ENCODE data around the gene MGAT4C.
"Not testable (repeated sequence)": the region's sequence is repeated elsewhere in the genome, so short reads cannot be mapped to it uniquely, and the experiment has no call there.

Gene MGAT4C

GRCh38 chr12:86256163-86256562, at the start of gene MGAT4C:
Gene MGAT4C, minus strand, starts transcription at chr12:86256391.
- no peak for DNase-seq

- not testable (repeated sequence) for DNase-seq
Observed at GRCh38 chr12:86296396-86296795, 40.2 kb upstream of the MGAT4C start.

GRCh38 chr12:86293682-86294240, 37.6 kb upstream of the MGAT4C start:
- DNase-seq, result no peak

- DNase-seq, result no peak
Observed at GRCh38 chr12:86292480-86292879, 36.3 kb upstream of the MGAT4C start.

- no peak for DNase-seq
Observed at GRCh38 chr12:86290615-86291014, 34.4 kb upstream of the MGAT4C start.

GRCh38 chr12:86286119-86286518, 29.9 kb upstream of the MGAT4C start:
- DNase-seq, result no peak

- no peak for DNase-seq
Observed at GRCh38 chr12:86283620-86284019, 27.4 kb upstream of the MGAT4C start.

GRCh38 chr12:86275356-86275755, 19.2 kb upstream of the MGAT4C start:
- no peak for DNase-seq

GRCh38 chr12:86265329-86265695, 9.1 kb upstream of the MGAT4C start:
- no peak for DNase-seq

GRCh38 chr12:86264451-86265328, 8.5 kb upstream of the MGAT4C start:
- DNase-seq, result no peak

GRCh38 chr12:86261578-86261977, 5.4 kb upstream of the MGAT4C start:
- DNase-seq, result no peak

- DNase-seq, result no peak
Observed at GRCh38 chr12:86261142-86261541, 5.0 kb upstream of the MGAT4C start.

GRCh38 chr12:86260183-86260582, 4.0 kb upstream of the MGAT4C start:
- no peak for DNase-seq

GRCh38 chr12:86257134-86257533, 943 bp upstream of the MGAT4C start:
- no peak for DNase-seq

GRCh38 chr12:86254399-86255107, 1.6 kb downstream of the MGAT4C start:
- no peak for DNase-seq

- DNase-seq, result no peak
Observed at GRCh38 chr12:86249851-86250250, 6.3 kb downstream of the MGAT4C start.

- DNase-seq, result no peak
Observed at GRCh38 chr12:86249276-86249675, 6.9 kb downstream of the MGAT4C start.

- DNase-seq, result no peak
Observed at GRCh38 chr12:86247871-86248270, 8.3 kb downstream of the MGAT4C start.

- no peak for DNase-seq
Observed at GRCh38 chr12:86241600-86241999, 14.6 kb downstream of the MGAT4C start.

GRCh38 chr12:86234316-86234855, 21.8 kb downstream of the MGAT4C start:
- no peak for DNase-seq

GRCh38 chr12:86233126-86233525, 23.1 kb downstream of the MGAT4C start:
- DNase-seq, result no peak

- DNase-seq, result no peak
Observed at GRCh38 chr12:86230516-86231146, 25.6 kb downstream of the MGAT4C start.

GRCh38 chr12:86229772-86230171, 26.4 kb downstream of the MGAT4C start:
- DNase-seq, result no peak

Data from activated naive CD4-positive, alpha-beta T cell treated with anti-CD3 and anti-CD28 coated beads, Interleukin-2, amount 50 U/mL, for 16 hours (primary cell).